CD8-positive, alpha-beta memory T cell (primary cell): ENCODE measurements around the gene AUTS2. TPM values are rescaled to one million over a fixed set of nuclear protein-coding genes. Genes with fewer than 3 reads are reported as not detected.
A peak's percentile ranks its signal among the peaks of the same experiment; 100 is the strongest.
"Not testable (repeated sequence)": the region's sequence is repeated elsewhere in the genome, so short reads cannot be mapped to it uniquely, and the experiment has no call there.

Experiments
- CTCF ChIA-PET: fragments of 350-600 bp; sonication (Branson Sonifier 250); formaldehyde crosslinking; loops from one replicate; lab custom pipeline; 2021; ENCODE audit warnings: antibody characterized with exemption; lab: Charles Lee
- POLR2A ChIA-PET: fragments of 350-600 bp; sonication (Branson Sonifier 250); formaldehyde crosslinking; loops from one replicate; lab custom pipeline; 2021; ENCODE audit warnings: antibody characterized with exemption; lab: Charles Lee
- DNase-seq, 5 donors: peaks; one replicate each; pipeline versions ENCODE4 v3.0.0 to v3.0.0-alpha.2; 2020 to 2022; ENCODE audit warnings: mixed read lengths in 1 of 5
- H3K27ac ChIP-seq: one replicate; pipeline ENCODE4 v1.7.0; 2013; ENCODE audit warnings: low read depth, mild to moderate bottlenecking, low read length, moderate library complexity
- H3K27me3 ChIP-seq: 2 replicates; pipeline ENCODE4 v1.7.0; 2013; ENCODE audit warnings: low read length, mild to moderate bottlenecking; ENCODE audit not compliant: insufficient read depth, poor library complexity, severe bottlenecking
- H3K36me3 ChIP-seq: 2 replicates; pipeline ENCODE4 v1.7.0; 2013; ENCODE audit warnings: mild to moderate bottlenecking, low read length, moderate library complexity; ENCODE audit not compliant: insufficient read depth
- H3K4me1 ChIP-seq: 2 replicates; pipeline ENCODE4 v1.7.0; 2013; ENCODE audit warnings: mild to moderate bottlenecking, low read length, moderate library complexity; ENCODE audit not compliant: insufficient read depth
- H3K4me3 ChIP-seq: 2 replicates; pipeline ENCODE4 v1.7.0; 2013; ENCODE audit warnings: mild to moderate bottlenecking, low read length
- H3K9me3 ChIP-seq: 2 replicates; pipeline ENCODE4 v1.7.0; 2013; ENCODE audit warnings: mild to moderate bottlenecking, low read length
- H3K27ac Mint-ChIP-seq, 8 donors: one replicate each; pipeline ENCODE4 v1.8.0; 2020 to 2021; ENCODE audit warnings: mixed read lengths in 8 of 8, mild to moderate bottlenecking in 6 of 8, inconsistent platforms in 3 of 8, moderate library complexity in 3 of 8
- H3K27me3 Mint-ChIP-seq, 2 donors: one replicate each; pipeline ENCODE4 v1.8.0; 2020 to 2021; ENCODE audit warnings: mixed read lengths in 2 of 2, mild to moderate bottlenecking in 1 of 2, moderate library complexity in 1 of 2
- H3K36me3 Mint-ChIP-seq, 3 donors: one replicate each; pipeline ENCODE4 v1.8.0; 2020 to 2021; ENCODE audit warnings: mixed read lengths in 3 of 3, inconsistent platforms in 1 of 3, mild to moderate bottlenecking in 1 of 3
- H3K4me1 Mint-ChIP-seq, 3 donors: one replicate each; pipeline ENCODE4 v1.8.0; 2020 to 2021; ENCODE audit warnings: mixed read lengths in 3 of 3, inconsistent platforms in 1 of 3, mild to moderate bottlenecking in 1 of 3
- H3K4me3 Mint-ChIP-seq, 7 donors: one replicate each; pipeline ENCODE4 v1.8.0; 2020 to 2021; ENCODE audit warnings: mixed read lengths in 7 of 7, mild to moderate bottlenecking in 6 of 7, moderate library complexity in 4 of 7, inconsistent platforms in 2 of 7
- H3K9me3 Mint-ChIP-seq, 5 donors: one replicate each; pipeline ENCODE4 v1.8.0; 2020 to 2022; ENCODE audit warnings: mixed read lengths in 5 of 5, mild to moderate bottlenecking in 3 of 5, moderate library complexity in 2 of 5, inconsistent platforms in 1 of 5
- polyA plus RNA-seq: library from polyadenylated mRNA; unstranded; fragments of 300-500 nt; fragmentation: Illumina TruSeq; gene quantifications from one replicate; pipeline ENCODE4 v1.2.3, GENCODE V29; 2021
- total RNA-seq, 2 experiments: library from RNA; stranded (reverse); gene quantifications; one replicate each; pipeline ENCODE4 v1.2.3, GENCODE V29; 2021

The AUTS2 gene
- total and polyA plus RNA-seq, 3 experiments from 2014 or later: 4.4 to 9.9 (median 5.3) TPM

DNA sequence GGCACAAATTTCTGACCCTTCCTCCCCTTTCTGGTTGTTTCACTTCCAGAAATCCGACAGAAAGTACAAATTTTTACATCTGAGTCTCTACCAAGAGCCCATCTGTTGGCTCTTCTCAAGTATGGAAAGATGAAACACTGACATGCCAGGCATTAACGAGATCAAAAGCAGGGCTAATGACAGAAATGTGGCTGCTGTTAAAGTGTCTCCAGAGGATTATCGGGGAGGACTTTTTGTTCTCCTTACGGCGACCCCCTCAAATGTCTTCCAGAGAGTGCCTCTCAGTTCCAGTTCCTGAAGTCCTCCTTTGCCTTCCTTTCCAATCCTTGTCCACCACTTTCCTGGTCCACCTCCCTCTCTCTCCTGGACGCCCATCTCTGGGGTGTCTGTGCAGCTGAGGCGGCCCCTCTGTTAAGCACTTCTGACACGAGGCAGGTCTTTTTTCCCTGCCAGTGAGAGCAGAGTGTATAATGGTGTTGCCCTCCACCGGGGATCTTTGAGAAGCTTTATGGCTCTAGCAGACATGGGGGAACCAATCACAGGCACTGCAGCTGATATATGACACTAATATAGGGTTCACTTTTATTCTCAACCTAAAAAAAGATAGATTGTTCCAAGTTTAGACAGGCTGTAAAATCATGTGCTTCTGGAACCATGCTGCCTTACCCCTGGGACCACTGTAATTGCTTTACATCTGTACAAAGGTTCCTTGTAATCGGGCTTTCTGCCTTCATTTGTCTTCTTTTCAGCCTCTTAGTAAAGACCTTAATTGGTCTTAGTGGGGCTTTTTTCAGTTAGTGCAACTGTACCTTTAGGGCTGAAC is 757.1 kb downstream of the AUTS2 start:
- H3K27ac ChIP-seq: no peak overlapping the region
- Mint-ChIP-seq H3K27me3 (no peaks in the 10 kb centered on the region), H3K27ac (peak overlapping the region in 4 of 8 donors; percentile 27 to 70 (median 34)), H3K36me3 (peaks cover 0 to 2% (median 0%) of the 10 kb centered on the region in 3 donors), H3K9me3 (no peaks in the 10 kb centered on the region), H3K4me3 (peak overlapping the region in 1 of 7 donors; percentile 40), H3K4me1 (peaks cover 16 to 25% (median 20%) of the 10 kb centered on the region in 3 donors)
- no peaks in the 10 kb centered on the region for H3K36me3 ChIP-seq
- H3K4me3 ChIP-seq: no peak overlapping the region
- ChIA-PET CTCF (no interaction called here), POLR2A (no interaction called here)
- no peaks in the 10 kb centered on the region for H3K9me3 ChIP-seq
- no peaks in the 10 kb centered on the region for H3K4me1 ChIP-seq
- no peaks in the 10 kb centered on the region for H3K27me3 ChIP-seq
- DNase-seq: no peak

DNA sequence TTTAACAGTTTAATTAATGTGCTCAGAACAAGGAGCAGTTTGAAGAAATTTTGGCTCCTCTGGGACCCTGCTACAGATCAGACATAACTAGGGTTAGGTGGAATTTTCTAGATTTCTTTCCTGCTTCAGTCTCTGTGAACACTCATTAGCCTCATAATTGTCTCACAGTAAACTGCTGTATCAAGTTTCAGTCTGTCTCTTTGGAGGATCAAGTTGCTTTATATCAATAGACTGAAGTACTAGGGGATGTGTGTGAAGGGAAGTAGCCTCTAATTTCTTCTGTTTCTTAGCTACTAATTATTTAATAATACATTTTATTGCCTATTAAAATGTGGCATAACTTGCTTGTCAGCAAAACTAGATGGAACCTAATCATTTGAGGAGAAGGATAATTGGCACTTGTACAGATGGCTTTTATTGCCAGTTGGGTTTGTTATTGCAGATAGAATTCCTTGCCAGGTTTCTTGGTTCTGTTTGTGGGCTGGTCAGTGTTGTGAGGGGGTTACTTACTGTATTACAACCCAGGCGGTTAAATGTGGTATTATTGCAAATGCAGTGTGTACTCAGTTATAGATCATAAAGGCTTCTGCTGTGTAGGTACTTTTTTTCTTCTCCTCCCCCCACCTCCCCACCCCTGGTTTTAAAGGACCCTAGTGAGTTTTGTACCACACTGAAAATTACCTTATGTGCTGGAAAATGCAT is 758.0 kb downstream of the AUTS2 start:
- Histone ChIP-seq H3K9me3 (no peaks in the 10 kb centered on the region), H3K36me3 (no peaks in the 10 kb centered on the region), H3K27ac (no peak overlapping the region), H3K4me1 (no peaks in the 10 kb centered on the region), H3K27me3 (no peaks in the 10 kb centered on the region), H3K4me3 (no peak overlapping the region)
- H3K9me3 Mint-ChIP-seq: no peaks in the 10 kb centered on the region
- no peaks in the 10 kb centered on the region for H3K36me3 Mint-ChIP-seq
- ChIA-PET POLR2A (no interaction called here), CTCF (no interaction called here)
- H3K4me3 Mint-ChIP-seq: no peak overlapping the region
- H3K4me1 Mint-ChIP-seq: peaks cover 16 to 26% (median 20%) of the 10 kb centered on the region in 3 donors
- peak overlapping the region in 1 of 8 donors; percentile 9 for H3K27ac Mint-ChIP-seq
- DNase-seq: no peak
- no peaks in the 10 kb centered on the region for H3K27me3 Mint-ChIP-seq

DNA sequence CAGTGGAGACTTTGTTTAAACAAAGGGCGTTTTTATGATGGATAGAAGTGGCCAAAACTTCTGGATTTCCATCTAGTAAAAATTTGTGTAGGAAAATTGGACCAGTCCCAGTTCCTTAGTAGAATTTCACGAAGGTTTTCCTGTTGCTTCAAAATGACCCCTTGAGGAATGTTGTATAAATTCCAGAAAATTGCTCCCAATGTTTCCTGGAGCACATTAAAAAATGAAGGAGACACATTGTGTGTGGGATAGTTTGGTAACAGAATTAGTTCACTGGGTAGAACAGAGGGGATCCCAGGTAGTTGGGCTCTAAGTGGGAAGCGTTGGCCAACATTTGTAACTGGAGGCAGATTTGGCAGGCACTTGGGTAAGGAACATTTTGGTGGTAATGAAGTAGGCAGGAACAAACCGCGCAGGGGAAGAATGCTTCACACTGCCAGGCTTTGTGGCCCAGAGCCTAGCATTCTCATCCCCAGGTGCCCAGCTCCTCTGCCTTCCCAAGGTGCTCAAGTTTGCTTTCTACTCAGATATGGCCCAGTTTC is 758.6 kb downstream of the AUTS2 start:
- Histone ChIP-seq H3K9me3 (no peaks in the 10 kb centered on the region), H3K36me3 (no peaks in the 10 kb centered on the region), H3K27me3 (no peaks in the 10 kb centered on the region), H3K27ac (no peak overlapping the region), H3K4me1 (no peaks in the 10 kb centered on the region), H3K4me3 (no peak overlapping the region)
- no peak overlapping the region for H3K27ac Mint-ChIP-seq
- no peak overlapping the region for H3K4me3 Mint-ChIP-seq
- no peak for DNase-seq
- no peaks in the 10 kb centered on the region for H3K27me3 Mint-ChIP-seq
- H3K4me1 Mint-ChIP-seq: peaks cover 20 to 32% (median 21%) of the 10 kb centered on the region in 3 donors
- H3K9me3 Mint-ChIP-seq: no peaks in the 10 kb centered on the region
- no peaks in the 10 kb centered on the region for H3K36me3 Mint-ChIP-seq
- ChIA-PET POLR2A (no interaction called here), CTCF (no interaction called here)

DNA sequence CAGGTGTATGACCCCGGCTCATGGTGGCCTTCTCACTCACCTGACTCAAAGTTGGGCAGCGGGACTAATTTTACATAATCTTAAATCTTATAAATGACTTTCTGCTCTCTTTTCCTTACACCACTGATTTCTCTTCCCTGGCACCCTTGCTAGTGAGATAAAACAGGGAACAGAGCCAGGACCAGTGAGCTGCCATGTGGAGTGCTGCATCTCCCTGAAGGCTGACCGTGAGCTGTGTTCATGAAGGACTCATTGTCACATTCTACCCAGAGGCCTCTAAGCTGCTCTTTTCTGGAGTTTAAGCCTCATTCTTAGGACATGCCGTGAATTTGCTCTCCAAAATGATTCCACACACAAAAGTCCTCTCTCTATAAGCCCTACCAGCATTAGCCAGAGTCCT is 762.3 kb downstream of the AUTS2 start:
- H3K27ac Mint-ChIP-seq: no peak overlapping the region
- H3K4me1 Mint-ChIP-seq: peaks cover 10 to 22% (median 12%) of the 10 kb centered on the region in 3 donors
- no peak for DNase-seq
- ChIA-PET CTCF (interaction anchor here (1.2 kb wide), 1 partner anchor 18 kb away, joined by 3 read pairs; no protein-coding TSS in a partner anchor), POLR2A (no interaction called here)
- no peaks in the 10 kb centered on the region for H3K9me3 Mint-ChIP-seq
- H3K4me3 Mint-ChIP-seq: no peak overlapping the region
- H3K36me3 Mint-ChIP-seq: no peaks in the 10 kb centered on the region
- H3K27me3 Mint-ChIP-seq: peaks cover 2 to 4% of the 10 kb centered on the region in 2 donors
- Histone ChIP-seq H3K27me3 (no peaks in the 10 kb centered on the region), H3K27ac (no peak overlapping the region), H3K4me1 (no peaks in the 10 kb centered on the region), H3K9me3 (no peaks in the 10 kb centered on the region), H3K36me3 (no peaks in the 10 kb centered on the region), H3K4me3 (no peak overlapping the region)

DNA sequence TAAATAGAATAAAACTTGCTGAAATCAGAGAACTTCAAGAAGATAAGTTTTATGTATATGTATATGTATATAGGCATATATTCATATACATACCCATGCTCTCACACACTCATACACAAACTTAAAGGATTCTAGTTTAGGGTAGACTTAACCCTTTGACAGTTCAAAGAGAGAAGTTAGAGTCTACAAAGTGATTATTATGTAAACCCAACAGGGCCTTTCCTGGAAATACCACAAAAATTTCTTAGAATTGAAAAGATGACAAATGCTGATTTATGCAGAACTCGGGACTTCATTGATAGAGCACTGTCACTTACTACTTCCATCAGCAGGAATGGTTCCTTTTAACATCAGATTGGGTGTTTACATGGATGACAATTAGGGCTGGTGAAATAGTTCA is 763.5 kb downstream of the AUTS2 start:
- Histone ChIP-seq H3K4me3 (no peak overlapping the region), H3K36me3 (no peaks in the 10 kb centered on the region), H3K27ac (no peak overlapping the region), H3K27me3 (no peaks in the 10 kb centered on the region), H3K9me3 (no peaks in the 10 kb centered on the region), H3K4me1 (no peaks in the 10 kb centered on the region)
- no peak for DNase-seq
- peaks cover 2 to 8% of the 10 kb centered on the region in 2 donors for H3K27me3 Mint-ChIP-seq
- H3K36me3 Mint-ChIP-seq: peaks cover 0 to 2% (median 0%) of the 10 kb centered on the region in 3 donors
- POLR2A ChIA-PET: no interaction called here
- CTCF ChIA-PET: no interaction called here
- no peaks in the 10 kb centered on the region for H3K9me3 Mint-ChIP-seq
- H3K27ac Mint-ChIP-seq: no peak overlapping the region
- peaks cover 7 to 17% (median 8%) of the 10 kb centered on the region in 3 donors for H3K4me1 Mint-ChIP-seq
- no peak overlapping the region for H3K4me3 Mint-ChIP-seq

DNA sequence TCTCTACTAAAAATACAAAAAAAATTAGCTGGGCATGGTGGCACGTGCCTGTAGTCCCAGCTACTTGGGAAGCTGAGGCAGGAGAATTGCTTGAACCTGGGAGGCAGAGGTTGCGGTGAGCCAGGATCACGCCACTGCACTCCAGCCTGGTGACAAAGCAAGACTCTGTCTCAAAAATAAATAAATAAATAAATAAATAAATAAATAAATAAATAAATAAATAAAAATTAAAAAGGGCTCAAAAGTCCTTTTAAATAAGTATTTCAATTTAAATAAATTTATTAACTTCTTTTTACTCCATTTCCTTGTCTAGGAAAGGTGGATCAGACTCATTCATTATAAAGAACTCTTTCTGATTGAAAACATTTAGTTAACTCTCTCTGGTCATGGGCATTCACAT is 766.1 kb downstream of the AUTS2 start:
- H3K27ac Mint-ChIP-seq, H3K4me3 ChIP-seq, DNase-seq, CTCF ChIA-PET, H3K27ac ChIP-seq, H3K4me3 Mint-ChIP-seq, H3K9me3 ChIP-seq, H3K36me3 Mint-ChIP-seq, H3K36me3 ChIP-seq, POLR2A ChIA-PET, H3K27me3 ChIP-seq, H3K27me3 Mint-ChIP-seq, H3K9me3 Mint-ChIP-seq, H3K4me1 ChIP-seq: not testable (repeated sequence)
- peaks cover 7 to 17% (median 8%) of the 10 kb centered on the region in 3 donors for H3K4me1 Mint-ChIP-seq

DNA sequence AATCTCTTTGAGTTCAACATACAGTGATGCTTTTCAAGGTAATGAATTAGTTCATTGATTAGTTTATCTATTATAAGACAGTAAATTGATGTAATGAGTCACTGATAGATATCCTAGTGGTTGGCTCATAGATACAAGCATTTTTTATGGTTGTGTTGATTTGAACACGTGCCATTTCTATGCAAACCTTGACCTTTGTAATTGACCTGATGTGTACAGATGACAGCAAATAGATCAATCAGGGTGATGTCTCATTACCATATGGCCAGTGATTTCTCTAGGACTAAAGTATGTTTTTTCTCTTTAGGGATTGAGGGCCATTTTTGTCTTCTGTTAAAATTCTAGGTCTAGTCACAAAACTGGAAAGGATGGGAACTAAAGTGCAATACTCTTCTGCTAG is 773.4 kb downstream of the AUTS2 start:
- no peaks in the 10 kb centered on the region for H3K9me3 Mint-ChIP-seq
- no peak for DNase-seq
- no peaks in the 10 kb centered on the region for H3K4me1 Mint-ChIP-seq
- H3K4me3 ChIP-seq: no peak overlapping the region
- H3K27me3 Mint-ChIP-seq: no peaks in the 10 kb centered on the region
- H3K9me3 ChIP-seq: no peaks in the 10 kb centered on the region
- H3K36me3 ChIP-seq: no peaks in the 10 kb centered on the region
- ChIA-PET POLR2A (no interaction called here), CTCF (no interaction called here)
- peaks cover 0 to under 1% (median 0%) of the 10 kb centered on the region in 3 donors for H3K36me3 Mint-ChIP-seq
- no peaks in the 10 kb centered on the region for H3K27me3 ChIP-seq
- H3K4me1 ChIP-seq: no peaks in the 10 kb centered on the region
- H3K27ac ChIP-seq: no peak overlapping the region
- no peak overlapping the region for H3K4me3 Mint-ChIP-seq
- no peak overlapping the region for H3K27ac Mint-ChIP-seq
